HEK293 (cell line): ENCODE measurements around the gene KCNJ11.

Source experiments
- CTCF ChIP-seq: fragments of 450-650 bp; formaldehyde crosslinking; IDR thresholded peaks from 2 replicates; pipeline ENCODE4 v1.5.1; 2016; ENCODE audit warnings: missing biosample characterization, missing genetic modification characterization
- ZNF214 ChIP-seq: fragments of 450-650 bp; formaldehyde crosslinking; IDR thresholded peaks from 2 replicates; pipeline ENCODE4 v1.5.1; 2017; ENCODE audit warnings: missing biosample characterization, mild to moderate bottlenecking, missing genetic modification characterization, borderline replicate concordance
- ZNF223 ChIP-seq: fragments of 450-650 bp; formaldehyde crosslinking; IDR thresholded peaks from 2 replicates; pipeline ENCODE4 v1.5.1; 2016; ENCODE audit warnings: missing biosample characterization, missing genetic modification characterization
- ZNF335 ChIP-seq: fragments of 450-650 bp; formaldehyde crosslinking; conservative IDR thresholded peaks from 2 replicates; pipeline ENCODE4 v1.5.1; 2016; ENCODE audit warnings: missing biosample characterization, missing genetic modification characterization
- ZNF513 ChIP-seq: fragments of 450-650 bp; IDR thresholded peaks from 2 replicates; pipeline ENCODE4 v1.5.1; 2018; ENCODE audit warnings: missing biosample characterization, missing genetic modification characterization
- ZNF704 ChIP-seq: fragments of 450-650 bp; formaldehyde crosslinking; IDR thresholded peaks from 2 replicates; pipeline ENCODE4 v1.5.1; 2016; ENCODE audit warnings: missing biosample characterization, missing genetic modification characterization
- ZNF76 ChIP-seq: fragments of 450-650 bp; formaldehyde crosslinking; IDR thresholded peaks from 2 replicates; pipeline ENCODE4; 2016; ENCODE audit warnings: low read depth, missing biosample characterization, missing genetic modification characterization, borderline replicate concordance
- ZNF791 ChIP-seq: fragments of 450-650 bp; formaldehyde crosslinking; IDR thresholded peaks from 2 replicates; pipeline ENCODE4 v1.5.1; 2016; ENCODE audit warnings: missing biosample characterization, missing genetic modification characterization
- TF ChIP-seq, protein P1 (sequence below): fragments of 450-650 bp; formaldehyde crosslinking; IDR thresholded peaks from 2 replicates; pipeline ENCODE4 v1.5.1; 2016; ENCODE audit warnings: missing biosample characterization, missing genetic modification characterization
- TF ChIP-seq, protein P2 (sequence below): fragments of 450-650 bp; formaldehyde crosslinking; IDR thresholded peaks from 2 replicates; pipeline ENCODE4 v1.5.1; 2016; ENCODE audit warnings: missing biosample characterization, missing genetic modification characterization, borderline replicate concordance
- TF ChIP-seq, protein P3 (sequence below): fragments of 450-650 bp; formaldehyde crosslinking; IDR thresholded peaks from 2 replicates; pipeline ENCODE4 v1.5.1; 2016; ENCODE audit warnings: missing biosample characterization, missing genetic modification characterization

DNA sequence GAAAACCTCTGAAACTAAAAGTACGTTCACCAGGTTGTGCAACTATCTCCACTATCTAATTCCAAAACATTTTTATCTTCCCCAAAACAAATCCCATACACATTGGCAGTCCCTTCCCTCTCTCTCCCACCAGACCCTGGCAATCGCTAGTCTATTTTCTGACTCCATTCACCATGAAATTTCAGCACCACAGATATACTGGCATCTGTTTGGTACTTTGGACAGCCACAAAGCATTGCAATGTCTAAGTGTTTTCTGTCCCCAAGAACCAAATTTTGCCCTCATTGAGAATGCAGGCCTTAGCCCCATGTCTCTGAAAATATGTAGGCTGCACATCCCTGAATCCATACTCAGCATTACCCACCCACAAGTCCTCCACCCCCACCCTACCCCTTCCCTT, 28.0 kb upstream of the KCNJ11 start:
- TF ChIP-seq ZNF223 (tag by site-specific recombination), result no peak
- TF ChIP-seq ZNF791 (tag by site-specific recombination), result no peak
- no peak for TF ChIP-seq CTCF (tag by site-specific recombination)
- no peak for TF ChIP-seq ZNF76 (tag by site-specific recombination)
- TF ChIP-seq ZNF335 (tag by site-specific recombination), result no peak
- TF ChIP-seq ZNF214 (tag by site-specific recombination), result no peak
- no peak for TF ChIP-seq ZNF513 (tag by site-specific recombination)
- TF ChIP-seq, protein P1, sequence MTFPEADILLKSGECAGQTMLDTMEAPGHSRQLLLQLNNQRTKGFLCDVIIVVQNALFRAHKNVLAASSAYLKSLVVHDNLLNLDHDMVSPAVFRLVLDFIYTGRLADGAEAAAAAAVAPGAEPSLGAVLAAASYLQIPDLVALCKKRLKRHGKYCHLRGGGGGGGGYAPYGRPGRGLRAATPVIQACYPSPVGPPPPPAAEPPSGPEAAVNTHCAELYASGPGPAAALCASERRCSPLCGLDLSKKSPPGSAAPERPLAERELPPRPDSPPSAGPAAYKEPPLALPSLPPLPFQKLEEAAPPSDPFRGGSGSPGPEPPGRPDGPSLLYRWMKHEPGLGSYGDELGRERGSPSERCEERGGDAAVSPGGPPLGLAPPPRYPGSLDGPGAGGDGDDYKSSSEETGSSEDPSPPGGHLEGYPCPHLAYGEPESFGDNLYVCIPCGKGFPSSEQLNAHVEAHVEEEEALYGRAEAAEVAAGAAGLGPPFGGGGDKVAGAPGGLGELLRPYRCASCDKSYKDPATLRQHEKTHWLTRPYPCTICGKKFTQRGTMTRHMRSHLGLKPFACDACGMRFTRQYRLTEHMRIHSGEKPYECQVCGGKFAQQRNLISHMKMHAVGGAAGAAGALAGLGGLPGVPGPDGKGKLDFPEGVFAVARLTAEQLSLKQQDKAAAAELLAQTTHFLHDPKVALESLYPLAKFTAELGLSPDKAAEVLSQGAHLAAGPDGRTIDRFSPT (tag by site-specific recombination), result no peak
- TF ChIP-seq, protein P2, sequence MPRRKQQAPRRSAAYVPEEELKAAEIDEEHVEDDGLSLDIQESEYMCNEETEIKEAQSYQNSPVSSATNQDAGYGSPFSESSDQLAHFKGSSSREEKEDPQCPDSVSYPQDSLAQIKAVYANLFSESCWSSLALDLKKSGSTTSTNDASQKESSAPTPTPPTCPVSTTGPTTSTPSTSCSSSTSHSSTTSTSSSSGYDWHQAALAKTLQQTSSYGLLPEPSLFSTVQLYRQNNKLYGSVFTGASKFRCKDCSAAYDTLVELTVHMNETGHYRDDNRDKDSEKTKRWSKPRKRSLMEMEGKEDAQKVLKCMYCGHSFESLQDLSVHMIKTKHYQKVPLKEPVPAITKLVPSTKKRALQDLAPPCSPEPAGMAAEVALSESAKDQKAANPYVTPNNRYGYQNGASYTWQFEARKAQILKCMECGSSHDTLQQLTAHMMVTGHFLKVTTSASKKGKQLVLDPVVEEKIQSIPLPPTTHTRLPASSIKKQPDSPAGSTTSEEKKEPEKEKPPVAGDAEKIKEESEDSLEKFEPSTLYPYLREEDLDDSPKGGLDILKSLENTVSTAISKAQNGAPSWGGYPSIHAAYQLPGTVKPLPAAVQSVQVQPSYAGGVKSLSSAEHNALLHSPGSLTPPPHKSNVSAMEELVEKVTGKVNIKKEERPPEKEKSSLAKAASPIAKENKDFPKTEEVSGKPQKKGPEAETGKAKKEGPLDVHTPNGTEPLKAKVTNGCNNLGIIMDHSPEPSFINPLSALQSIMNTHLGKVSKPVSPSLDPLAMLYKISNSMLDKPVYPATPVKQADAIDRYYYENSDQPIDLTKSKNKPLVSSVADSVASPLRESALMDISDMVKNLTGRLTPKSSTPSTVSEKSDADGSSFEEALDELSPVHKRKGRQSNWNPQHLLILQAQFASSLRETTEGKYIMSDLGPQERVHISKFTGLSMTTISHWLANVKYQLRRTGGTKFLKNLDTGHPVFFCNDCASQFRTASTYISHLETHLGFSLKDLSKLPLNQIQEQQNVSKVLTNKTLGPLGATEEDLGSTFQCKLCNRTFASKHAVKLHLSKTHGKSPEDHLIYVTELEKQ (tag by site-specific recombination), result no peak
- TF ChIP-seq, protein P3, sequence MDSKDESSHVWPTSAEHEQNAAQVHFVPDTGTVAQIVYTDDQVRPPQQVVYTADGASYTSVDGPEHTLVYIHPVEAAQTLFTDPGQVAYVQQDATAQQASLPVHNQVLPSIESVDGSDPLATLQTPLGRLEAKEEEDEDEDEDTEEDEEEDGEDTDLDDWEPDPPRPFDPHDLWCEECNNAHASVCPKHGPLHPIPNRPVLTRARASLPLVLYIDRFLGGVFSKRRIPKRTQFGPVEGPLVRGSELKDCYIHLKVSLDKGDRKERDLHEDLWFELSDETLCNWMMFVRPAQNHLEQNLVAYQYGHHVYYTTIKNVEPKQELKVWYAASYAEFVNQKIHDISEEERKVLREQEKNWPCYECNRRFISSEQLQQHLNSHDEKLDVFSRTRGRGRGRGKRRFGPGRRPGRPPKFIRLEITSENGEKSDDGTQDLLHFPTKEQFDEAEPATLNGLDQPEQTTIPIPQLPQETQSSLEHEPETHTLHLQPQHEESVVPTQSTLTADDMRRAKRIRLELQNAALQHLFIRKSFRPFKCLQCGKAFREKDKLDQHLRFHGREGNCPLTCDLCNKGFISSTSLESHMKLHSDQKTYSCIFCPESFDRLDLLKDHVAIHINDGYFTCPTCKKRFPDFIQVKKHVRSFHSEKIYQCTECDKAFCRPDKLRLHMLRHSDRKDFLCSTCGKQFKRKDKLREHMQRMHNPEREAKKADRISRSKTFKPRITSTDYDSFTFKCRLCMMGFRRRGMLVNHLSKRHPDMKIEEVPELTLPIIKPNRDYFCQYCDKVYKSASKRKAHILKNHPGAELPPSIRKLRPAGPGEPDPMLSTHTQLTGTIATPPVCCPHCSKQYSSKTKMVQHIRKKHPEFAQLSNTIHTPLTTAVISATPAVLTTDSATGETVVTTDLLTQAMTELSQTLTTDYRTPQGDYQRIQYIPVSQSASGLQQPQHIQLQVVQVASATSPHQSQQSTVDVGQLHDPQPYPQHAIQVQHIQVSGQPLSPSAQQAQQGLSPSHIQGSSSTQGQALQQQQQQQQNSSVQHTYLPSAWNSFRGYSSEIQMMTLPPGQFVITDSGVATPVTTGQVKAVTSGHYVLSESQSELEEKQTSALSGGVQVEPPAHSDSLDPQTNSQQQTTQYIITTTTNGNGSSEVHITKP (tag by site-specific recombination), result no peak
- no peak for TF ChIP-seq ZNF704 (tag by site-specific recombination)
